Fibroblast of peridontal ligament (primary cell): ENCODE results near the gene RBCK1.
"Not testable (repeated sequence)": the region's sequence is repeated elsewhere in the genome, so short reads cannot be mapped to it uniquely, and the experiment has no call there.

ENCODE experiments used
- DNase-seq: peaks from one replicate; pipeline ENCODE4 v3.0.0-alpha.2; 2010; ENCODE audit errors: extremely low read depth

RBCK1 gene

DNA sequence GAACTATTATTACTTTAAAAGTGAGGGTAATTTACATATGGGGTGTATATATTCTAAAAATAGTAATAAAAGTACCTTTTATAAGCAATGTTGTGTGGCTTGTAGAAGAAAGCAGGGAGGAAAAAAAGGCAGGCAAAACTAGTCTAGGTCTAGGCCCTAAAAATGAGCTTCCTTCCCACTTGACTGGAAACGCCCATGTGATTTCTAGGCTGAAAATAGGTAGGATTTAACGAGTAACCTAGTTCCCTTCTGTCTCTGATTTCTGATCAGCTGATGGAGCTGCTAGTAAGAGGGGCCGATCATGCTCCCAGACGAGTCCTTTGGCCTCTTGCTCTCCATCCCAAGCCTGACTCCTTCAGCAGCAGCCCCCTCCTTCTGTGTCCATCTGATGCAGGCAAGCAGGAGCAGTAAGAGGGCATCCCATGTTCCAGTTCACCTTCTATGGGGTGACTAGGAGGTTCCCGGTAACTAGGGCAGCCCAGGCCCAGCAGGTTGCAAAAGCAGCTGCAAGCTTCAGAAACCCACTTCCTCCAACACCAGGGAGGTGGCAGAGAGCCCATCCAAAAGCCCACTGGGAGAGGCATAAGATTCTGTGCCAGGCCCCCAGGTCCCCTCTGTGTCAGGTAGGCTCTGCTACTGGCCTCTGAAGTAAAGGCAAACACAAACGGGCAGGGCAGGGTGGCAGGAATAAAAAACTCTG lies 29.8 kb downstream of the RBCK1 start:
- no peak for DNase-seq

DNA sequence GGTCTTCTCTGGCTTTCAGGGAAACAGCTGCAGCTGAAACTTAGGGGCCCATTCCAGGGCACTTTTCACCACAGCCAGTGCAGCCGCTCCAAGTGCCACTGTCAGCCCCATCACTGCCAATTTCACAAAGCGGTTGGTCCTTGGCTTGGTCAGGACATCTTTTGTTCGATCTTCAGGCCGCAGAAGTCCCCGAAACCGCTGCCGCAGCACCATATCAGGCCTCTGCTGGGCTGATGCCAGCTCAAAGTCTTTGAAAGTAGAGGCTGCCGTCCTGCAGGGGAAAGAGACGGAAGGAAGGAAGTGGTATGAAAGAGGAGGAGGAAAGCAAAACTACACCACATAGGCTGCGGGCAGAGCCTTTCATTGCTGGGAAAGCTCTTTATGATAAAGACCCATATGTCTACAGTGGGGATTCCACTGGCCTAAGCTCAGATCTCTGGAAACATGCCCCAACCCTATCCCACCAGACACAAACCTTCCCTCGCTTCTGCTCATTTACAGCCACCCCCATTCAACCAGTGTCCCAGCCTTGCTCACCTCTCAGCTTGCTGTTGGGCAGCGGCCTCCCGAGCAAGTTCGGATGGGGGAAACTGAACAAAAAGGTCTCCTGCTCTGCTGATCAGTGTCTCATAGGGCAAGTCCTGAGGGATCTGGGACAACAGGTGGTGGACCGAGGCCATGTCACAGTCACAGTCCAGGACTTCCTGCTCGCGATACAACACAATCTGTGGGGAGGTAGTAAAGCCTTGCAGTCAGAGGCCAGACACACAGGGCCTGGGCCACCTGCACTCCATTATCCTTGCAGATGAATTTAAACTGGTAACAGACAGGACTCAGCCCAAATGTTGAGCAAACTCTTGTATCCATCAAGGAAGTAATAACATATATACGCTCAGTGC lies 30.7 kb downstream of the RBCK1 start:
- DNase-seq = no peak

GRCh38 chr20:440148-440547 lies 32.0 kb downstream of the RBCK1 start:
- no peak for DNase-seq

- no peak for DNase-seq
Observed at GRCh38 chr20:440636-441035, 32.5 kb downstream of the RBCK1 start.

GRCh38 chr20:443223-443775 lies 35.2 kb downstream of the RBCK1 start:
- DNase-seq = no peak

GRCh38 chr20:444117-444516 lies 36.0 kb downstream of the RBCK1 start:
- DNase-seq = no peak

GRCh38 chr20:444862-445426 lies 36.8 kb downstream of the RBCK1 start:
- DNase-seq = peak; percentile 17

GRCh38 chr20:445514-446336 lies 37.6 kb downstream of the RBCK1 start:
- no peak for DNase-seq

DNA sequence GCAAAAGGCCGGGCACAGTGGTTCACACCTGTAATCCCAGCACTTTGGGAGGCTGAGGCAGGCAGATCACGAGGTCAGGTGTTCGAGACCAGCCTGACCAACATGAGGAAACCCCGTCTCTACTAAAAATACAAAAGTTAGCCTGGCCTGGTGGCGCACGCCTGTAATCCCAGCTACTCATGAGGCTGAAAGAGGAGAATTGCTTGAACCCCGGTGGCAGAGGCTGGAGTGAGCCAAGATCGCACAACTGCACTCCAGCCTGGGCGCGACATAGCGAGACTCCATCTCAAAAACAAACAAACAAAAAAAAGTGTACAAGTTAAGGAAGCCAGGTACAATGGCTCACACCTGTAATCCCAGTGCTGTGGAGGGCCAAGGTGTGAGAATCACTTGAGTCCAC lies 43.9 kb downstream of the RBCK1 start:
- DNase-seq = not testable (repeated sequence)

DNA sequence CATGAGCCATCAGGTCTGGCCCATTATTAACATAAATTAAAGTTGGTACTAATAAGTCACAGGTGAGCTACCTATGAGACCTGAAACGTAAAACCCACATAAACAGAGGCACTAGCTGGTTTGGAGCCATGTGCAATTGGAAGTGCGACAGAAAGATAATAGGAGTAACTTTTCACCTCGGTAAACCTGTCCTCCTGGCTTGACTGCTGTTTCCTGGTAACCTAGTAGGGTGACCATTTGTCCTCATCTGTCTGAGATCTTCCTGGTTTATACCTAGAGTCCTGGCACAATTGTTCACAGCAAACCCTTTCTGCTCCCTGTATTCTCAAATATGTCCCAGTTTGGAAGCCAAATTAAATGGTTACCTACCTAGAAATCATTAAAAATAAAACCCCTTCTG lies 46.9 kb downstream of the RBCK1 start:
- no peak for DNase-seq

DNA sequence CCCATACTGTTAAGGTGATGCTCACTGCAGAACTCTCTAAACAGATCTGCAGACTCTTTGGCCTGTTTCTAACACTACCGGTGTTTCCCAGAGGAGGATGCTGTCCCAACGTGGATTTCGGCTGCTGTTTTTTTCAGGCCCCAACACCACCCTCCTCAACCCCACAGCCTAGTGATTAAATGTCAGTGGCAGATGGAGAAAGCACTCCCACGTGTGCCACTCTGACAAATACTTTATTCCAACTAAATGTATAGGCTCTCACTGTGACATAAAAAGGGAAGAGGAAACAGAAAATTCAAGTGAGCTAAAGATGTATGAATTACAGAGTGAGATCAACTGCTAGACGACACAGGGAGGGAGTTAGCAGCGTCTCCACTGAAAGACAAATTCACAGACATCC lies 50.7 kb downstream of the RBCK1 start:
- DNase-seq = no peak

- no peak for DNase-seq
Observed at GRCh38 chr20:460180-460579, 52.1 kb downstream of the RBCK1 start.

GRCh38 chr20:460707-461106 lies 52.6 kb downstream of the RBCK1 start:
- peak; percentile 49 for DNase-seq

DNA sequence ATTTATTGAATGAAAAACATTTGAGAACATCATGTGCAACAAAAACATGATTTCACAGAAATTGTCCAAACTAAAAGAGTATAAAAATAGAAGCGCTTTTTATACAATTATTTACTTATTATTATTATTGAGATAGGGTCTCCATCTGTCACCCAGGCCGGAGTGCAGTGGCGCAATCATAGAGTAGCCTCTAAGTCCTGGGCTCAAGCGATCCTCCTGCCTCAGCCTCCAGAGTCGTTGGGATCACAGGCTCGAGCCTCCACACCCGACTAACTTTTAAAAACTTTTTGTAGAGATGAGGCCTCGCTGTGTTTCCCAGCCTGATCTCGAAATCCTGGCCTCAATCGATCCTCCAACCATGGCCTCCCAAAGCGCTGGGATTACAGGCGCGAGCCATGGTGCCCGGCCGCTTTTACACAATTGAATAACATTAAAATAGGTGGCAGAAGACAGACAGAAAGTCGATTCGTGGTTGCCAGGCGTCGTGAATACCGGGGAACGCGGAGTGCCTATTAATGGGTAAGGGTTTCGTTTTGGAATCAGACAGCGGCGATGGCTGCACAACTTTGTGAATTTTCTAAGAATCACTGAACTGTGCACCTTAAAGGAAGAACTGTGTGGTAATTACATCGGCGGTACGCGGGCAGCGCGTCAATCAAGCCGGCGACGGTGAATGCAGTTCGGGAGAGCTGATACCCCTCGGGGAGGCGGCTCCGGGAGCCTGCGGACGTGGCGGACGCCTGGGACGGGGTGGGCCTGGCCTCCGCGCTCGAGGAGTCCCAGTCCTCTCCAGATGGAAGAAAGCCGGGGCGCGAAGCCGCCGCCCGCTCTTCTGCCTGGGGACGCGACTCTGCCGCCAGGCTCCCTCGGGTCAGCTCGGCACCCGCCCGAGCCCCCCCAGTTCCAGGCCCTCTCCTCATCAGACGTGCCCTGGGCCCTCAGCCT lies 53.4 kb downstream of the RBCK1 start:
- peak; percentile 24 for DNase-seq

DNA sequence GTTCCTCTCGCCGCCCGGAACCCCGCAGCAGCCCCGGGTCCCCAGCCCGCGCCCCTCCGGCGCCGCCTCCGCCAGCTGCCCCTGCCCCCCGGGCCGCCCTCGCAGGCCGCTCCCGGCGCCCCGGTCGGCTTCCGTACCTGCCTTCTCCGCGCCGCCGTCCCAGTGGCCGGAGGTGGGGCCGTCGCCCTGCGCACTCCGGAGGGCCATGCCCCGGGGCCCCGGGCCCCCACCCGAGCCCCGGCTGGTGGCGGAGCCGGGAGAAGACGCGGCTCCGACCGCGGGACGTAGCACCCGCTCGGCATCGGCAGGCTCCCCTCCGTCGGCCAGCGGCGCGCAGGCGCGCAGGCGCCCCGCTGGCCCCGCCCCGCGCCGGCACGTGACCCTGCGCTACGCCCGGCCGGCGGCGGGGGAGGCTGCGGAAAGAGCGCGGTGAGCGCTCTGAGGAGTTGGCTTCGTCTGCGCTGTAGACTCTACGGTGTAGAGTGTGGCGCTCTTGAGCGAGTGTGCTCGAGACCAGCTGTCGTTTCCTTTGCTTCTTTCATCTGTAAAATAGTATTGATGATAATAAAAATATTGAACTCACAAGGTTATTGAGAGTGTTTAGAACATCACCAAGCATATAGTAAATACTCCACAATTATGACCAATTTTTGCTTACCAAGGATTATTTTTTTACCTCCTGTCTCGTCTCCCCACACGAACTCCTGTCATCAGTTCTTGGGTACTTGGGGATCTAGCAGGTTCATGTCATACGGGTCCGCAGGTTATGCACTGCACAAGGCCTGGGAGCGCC lies 54.3 kb downstream of the RBCK1 start, which contains the start of gene TBC1D20:
Gene TBC1D20, minus strand, starts transcription at position 335 of the 793 bp plus-strand sequence. Its CDS starts 128 bp downstream, at position 207.
- DNase-seq = peak; percentile 81

DNA sequence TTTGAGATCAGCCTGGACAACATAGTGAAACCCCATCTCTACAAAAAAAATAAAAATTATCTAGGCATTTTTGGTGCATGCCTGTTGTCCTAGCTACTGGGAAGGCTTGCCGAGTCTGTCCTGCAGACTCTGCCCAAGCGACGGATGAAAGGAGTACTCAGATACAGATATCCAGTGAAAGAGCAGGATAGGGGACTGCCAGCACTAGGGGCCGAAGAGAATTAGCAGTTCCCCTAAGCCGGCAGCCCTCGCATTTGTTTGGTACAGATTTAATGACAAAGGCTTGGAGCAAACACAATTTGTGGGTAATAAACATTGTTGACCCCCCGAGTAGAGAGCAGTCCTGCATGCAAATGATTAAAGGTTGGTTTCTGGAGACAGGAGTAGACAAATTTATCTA lies 59.7 kb downstream of the RBCK1 start:
- DNase-seq = no peak

DNA sequence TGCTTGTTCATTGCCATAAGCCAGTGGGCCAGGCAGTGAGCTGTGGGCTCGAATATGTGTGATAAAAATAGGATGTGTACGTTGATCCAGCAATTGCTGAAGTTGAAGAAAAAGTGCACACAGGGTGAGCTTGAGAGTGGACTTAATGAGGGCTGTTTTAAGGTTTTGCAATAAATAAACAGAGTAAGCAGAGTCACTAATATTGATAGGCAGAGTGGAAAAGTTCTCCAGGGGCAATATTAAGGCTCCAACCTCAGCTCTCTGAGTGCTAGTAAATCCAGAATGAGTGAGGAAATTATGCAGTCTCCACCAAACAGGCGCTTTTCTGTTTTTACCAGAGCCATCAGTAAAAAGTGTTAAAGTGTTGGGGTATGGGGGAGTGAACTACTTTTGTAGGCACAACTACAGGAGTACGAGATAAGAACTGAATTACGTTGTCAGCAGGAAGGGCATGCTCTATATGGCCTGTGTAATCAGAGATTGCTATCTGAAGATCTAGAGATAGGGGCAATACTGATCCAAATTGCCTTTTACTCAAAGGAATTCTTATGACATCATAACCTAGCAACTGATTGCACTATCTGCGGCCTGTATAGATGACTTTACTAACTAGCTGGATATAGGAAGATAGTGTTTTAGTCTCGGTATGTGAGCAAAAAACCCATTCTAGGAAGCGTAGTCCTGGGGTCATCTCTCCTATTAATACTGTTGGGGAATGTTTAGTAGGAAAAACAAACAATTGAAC lies 61.8 kb downstream of the RBCK1 start:
- no peak for DNase-seq

DNA sequence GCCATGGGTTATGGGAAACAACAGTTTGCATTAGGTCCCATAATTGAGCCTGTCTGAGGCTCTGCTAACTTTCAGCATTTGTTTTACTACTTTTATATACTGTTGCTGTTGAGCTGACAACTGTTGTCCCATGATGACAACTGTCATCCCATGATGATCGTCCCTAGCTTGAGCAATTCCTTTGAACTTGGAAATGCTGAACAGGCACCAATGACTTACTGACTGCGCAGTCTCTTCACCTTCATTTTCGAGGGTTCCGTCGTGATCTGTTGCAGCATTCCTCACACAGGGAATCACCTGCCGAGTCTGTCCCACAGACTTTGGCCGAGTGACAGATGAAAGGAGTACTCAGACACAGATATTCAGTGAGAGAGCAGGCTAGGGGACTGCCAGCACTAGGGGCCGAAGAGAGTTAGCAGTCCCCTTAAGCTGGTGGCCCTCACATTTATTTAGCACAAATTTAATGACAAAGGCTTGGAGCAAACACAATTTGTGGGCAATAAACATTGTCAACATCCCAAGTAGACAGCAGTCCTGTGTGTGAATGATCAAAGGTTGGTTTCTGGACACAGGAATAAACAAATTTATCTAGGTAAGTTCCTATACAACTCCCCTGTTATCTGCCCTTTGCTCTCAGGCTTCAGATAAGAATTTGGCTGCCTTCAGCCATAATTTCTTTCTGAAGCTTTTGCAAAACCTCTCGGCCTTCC lies 64.2 kb downstream of the RBCK1 start:
- no peak for DNase-seq
